Stimulated activated CD8-positive, alpha-beta memory T cell treated with anti-CD3 and anti-CD28 coated beads, Interleukin-4, amount 100 ng/mL, for 4 hours (primary cell): ENCODE measurements around the gene AQP1.

Experiments used
- DNase-seq, 2 donors: peaks; one replicate each; pipeline ENCODE4 v3.0.0-alpha.2; 2020; ENCODE audit warnings: low read depth in 2 of 2, low spot score in 1 of 2

AQP1 gene

GRCh38 chr7:30973292-30973691 is 61.6 kb downstream of the AQP1 start:
- DNase-seq, result no peak

DNA sequence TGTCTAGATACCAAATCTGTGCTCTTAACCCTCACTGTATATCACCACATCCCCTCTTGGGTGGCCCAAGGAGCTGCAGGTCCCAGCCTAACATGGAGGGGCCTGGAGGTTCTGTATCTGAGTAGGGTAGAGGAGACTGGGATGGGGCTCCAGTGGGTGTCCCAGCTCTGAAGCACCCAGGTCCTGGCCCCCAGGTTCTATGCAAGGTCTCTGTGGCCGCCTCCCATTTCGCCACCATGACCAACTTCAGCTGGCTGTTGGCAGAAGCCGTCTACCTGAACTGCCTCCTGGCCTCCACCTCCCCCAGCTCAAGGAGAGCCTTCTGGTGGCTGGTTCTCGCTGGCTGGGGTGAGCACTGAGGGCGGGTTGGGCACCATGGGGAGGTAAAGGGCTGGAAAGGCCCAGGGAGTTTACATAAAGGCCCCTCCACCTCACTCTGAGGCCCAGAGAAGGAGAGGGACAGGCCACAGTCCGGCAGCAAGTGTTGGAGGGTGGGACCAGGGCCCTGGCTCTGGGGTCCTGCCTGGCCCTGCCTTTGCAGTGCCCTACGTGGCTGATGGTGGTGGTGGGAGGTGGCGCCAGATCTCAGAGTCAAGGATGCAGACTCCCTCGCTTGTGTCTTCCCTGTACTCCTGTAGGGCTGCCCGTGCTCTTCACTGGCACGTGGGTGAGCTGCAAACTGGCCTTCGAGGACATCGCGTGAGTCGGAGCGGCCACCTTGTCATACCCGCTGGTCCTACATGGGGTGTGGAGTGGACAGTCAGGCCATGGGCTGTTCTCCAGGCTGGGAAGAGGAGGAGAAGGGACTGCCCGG is 62.3 kb downstream of the AQP1 start:
- DNase-seq, result no peak

DNA sequence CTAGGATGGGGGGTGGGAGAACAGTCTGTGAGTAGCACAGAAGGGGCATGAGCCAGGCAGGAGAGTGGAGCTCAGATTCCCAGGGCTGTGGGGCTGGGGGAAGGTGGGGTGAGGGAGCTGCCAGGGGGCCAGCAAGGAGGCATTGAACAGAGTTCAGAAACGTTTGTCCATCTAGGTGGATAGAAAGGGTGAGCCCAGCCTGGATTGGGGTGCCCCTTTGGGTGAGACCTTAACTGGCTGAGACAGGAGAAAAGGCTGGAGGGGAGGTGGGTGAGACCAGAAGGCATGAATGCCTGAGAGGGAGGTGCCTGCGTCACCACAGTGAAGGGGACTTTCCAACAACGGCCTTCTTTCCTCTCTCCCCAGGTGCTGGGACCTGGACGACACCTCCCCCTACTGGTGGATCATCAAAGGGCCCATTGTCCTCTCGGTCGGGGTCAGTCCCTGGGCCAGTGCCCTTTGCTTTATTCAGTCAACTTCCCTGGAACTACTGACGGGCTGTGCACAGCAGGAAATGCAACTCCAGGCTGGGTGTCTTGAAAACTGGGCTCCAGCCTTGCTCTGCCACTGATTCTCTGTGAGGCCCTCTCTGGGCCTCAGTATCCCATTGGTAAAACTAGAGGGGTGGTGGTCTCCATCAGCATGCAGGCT is 63.1 kb downstream of the AQP1 start:
- no peak for DNase-seq
